B cell (primary cell): ENCODE measurements around the gene BOLA2B. TPM values are rescaled to one million over a fixed set of nuclear protein-coding genes. Genes with fewer than 3 reads are reported as not detected.

Source experiments
- ATAC-seq: fragments of 200-7000 bp; cut with Tn5 transposase; one replicate; pipeline ENCODE4 v1.10.0; 2021; ENCODE audit warnings: low read depth, mild to moderate bottlenecking, moderate number of reproducible peaks, moderate library complexity
- CTCF ChIA-PET: fragments of 350-600 bp; sonication (Branson Sonifier 250); formaldehyde crosslinking; loops from one replicate; lab custom pipeline; 2021; ENCODE audit warnings: antibody characterized with exemption, inconsistent platforms; lab: Charles Lee
- POLR2A ChIA-PET: fragments of 350-600 bp; sonication (Branson Sonifier 250); formaldehyde crosslinking; loops from one replicate; lab custom pipeline; 2021; ENCODE audit warnings: antibody characterized with exemption; lab: Charles Lee
- DNase-seq: peaks from one replicate; pipeline ENCODE4 v3.0.0; 2013
- H2AFZ ChIP-seq: 2 replicates; pipeline ENCODE4 v1.6.1; 2012; ENCODE audit warnings: mild to moderate bottlenecking, low read depth, low read length; ENCODE audit not compliant: insufficient read depth, poor library complexity, severe bottlenecking
- H3K27ac ChIP-seq, 2 donors: 1 replicate in 1 of 2; 2 replicates in 1 of 2; pipeline ENCODE4 v1.5.1; 2012 to 2013; ENCODE audit warnings: low read length in 2 of 2, mild to moderate bottlenecking in 2 of 2, moderate library complexity in 1 of 2
- H3K27me3 ChIP-seq, 4 experiments: fragments of 200-600 bp in 1 of 4; sonication (generic) in 1 of 4; replicated peaks in 1 of 4; 1 replicate in 2 of 4; 2 replicates in 2 of 4; pipeline versions ENCODE4 v1.6.1 to v1.7.0; 2013 to 2016; ENCODE audit warnings: low read length in 3 of 4, mild to moderate bottlenecking in 2 of 4, mixed read lengths in 1 of 4, moderate library complexity in 1 of 4; ENCODE audit not compliant: insufficient read depth in 4 of 4, control insufficient read depth in 3 of 4; ENCODE audit errors: control extremely low read depth in 1 of 4
- H3K36me3 ChIP-seq, 2 experiments: replicated peaks in 1 of 2; 1 replicate in 1 of 2; 2 replicates in 1 of 2; pipeline versions ENCODE4 v1.6.1 to v1.7.1; 2013; ENCODE audit warnings: low read length in 1 of 2; ENCODE audit not compliant: insufficient read depth in 2 of 2, control insufficient read depth in 1 of 2; ENCODE audit errors: control extremely low read depth in 1 of 2, extremely low read depth in 1 of 2
- H3K4me1 ChIP-seq, 2 donors: fragments of 200-600 bp in 1 of 2; sonication (generic) in 1 of 2; 1 replicate in 1 of 2; 2 replicates in 1 of 2; pipeline versions ENCODE4 v1.5.1 to v1.6.1; 2013 to 2017; ENCODE audit warnings: low read length in 2 of 2; ENCODE audit not compliant: control insufficient read depth in 2 of 2, insufficient read depth in 2 of 2
- H3K4me2 ChIP-seq: replicated peaks from 2 replicates; pipeline ENCODE3; 2012; ENCODE audit warnings: mild to moderate bottlenecking, low read depth, low read length; ENCODE audit not compliant: poor library complexity, severe bottlenecking
- H3K4me3 ChIP-seq, 5 experiments: fragments of 200-600 bp in 1 of 5; sonication (generic) in 1 of 5; 1 replicate in 3 of 5; 2 replicates in 2 of 5; pipeline versions ENCODE4 v1.5.1 to v1.7.0; 2011 to 2016; ENCODE audit warnings: low read length in 4 of 5, mild to moderate bottlenecking in 4 of 5, low read depth in 2 of 5, control low read depth in 1 of 5, moderate library complexity in 1 of 5; ENCODE audit not compliant: insufficient read depth in 1 of 5; ENCODE audit errors: control extremely low read depth in 1 of 5, extremely low read depth in 1 of 5
- H3K79me2 ChIP-seq: fragments of 200-600 bp; sonication (generic); one replicate; pipeline ENCODE4 v1.6.0; 2016; ENCODE audit warnings: low read length; ENCODE audit not compliant: control insufficient read depth, insufficient read depth
- H3K9ac ChIP-seq: fragments of 200-600 bp; sonication (generic); 2 replicates; pipeline ENCODE4 v1.6.1; 2017; ENCODE audit warnings: mild to moderate bottlenecking, low read length, moderate library complexity
- H3K9me3 ChIP-seq, 3 donors: one replicate each; pipeline versions ENCODE4 v1.6.1 to v1.7.1; 2013; ENCODE audit warnings: low read length in 2 of 3; ENCODE audit not compliant: control insufficient read depth in 2 of 3, insufficient read depth in 1 of 3; ENCODE audit errors: control extremely low read depth in 1 of 3
- H4K20me1 ChIP-seq: 2 replicates; pipeline ENCODE4 v1.6.0; 2012; ENCODE audit warnings: mild to moderate bottlenecking, low read length; ENCODE audit not compliant: insufficient read depth, control insufficient read depth, poor library complexity, severe bottlenecking
- H3K27ac Mint-ChIP-seq: one replicate; pipeline ENCODE4 v1.8.0; 2021; ENCODE audit warnings: mixed read lengths
- H3K27me3 Mint-ChIP-seq: one replicate; pipeline ENCODE4 v1.8.0; 2021; ENCODE audit warnings: mixed read lengths
- H3K4me1 Mint-ChIP-seq: one replicate; pipeline ENCODE4 v1.8.0; 2021; ENCODE audit warnings: mixed read lengths
- H3K4me3 Mint-ChIP-seq: one replicate; pipeline ENCODE4 v1.8.0; 2021; ENCODE audit warnings: mixed read lengths
- H3K9me3 Mint-ChIP-seq: one replicate; pipeline ENCODE4 v1.8.0; 2022; ENCODE audit warnings: mixed read lengths; ENCODE audit not compliant: insufficient read depth
- EZH2 ChIP-seq: IDR thresholded peaks from 2 replicates; pipeline ENCODE4 v1.6.1; 2012; ENCODE audit warnings: borderline replicate concordance, low read depth, mild to moderate bottlenecking, moderate library complexity, low read length; ENCODE audit not compliant: insufficient read depth, poor library complexity, severe bottlenecking
- WGBS: methylation state at CpG from one replicate; pipeline ENCODE4 v1.1.5; 2013; ENCODE audit warnings: missing lambda C conversion rate; ENCODE audit not compliant: insufficient coverage; 5-methylcytosine and 5-hydroxymethylcytosine counted together
- intact Hi-C: fragments of 100-400 bp; cut with micrococcal nuclease; formaldehyde crosslinking; loops from one replicate; pipeline ENCODE4 v1.10.0; 2022
- polyA plus RNA-seq: library from polyadenylated mRNA; depleted of rRNA; stranded (reverse); fragments of >200 nt; gene quantifications from 2 replicates; pipeline ENCODE4 v1.2.3, GENCODE V29; 2012
- total RNA-seq, 2 donors: library from RNA; stranded (reverse); fragments of 120-200 nt in 1 of 2; gene quantifications; 1 replicate in 1 of 2; 2 replicates in 1 of 2; pipeline versions ENCODE4 v1.2.3 to v1.2.4, GENCODE V29; 2013 to 2022
- TF ChIP-seq, protein P1 (sequence below): fragments of 200-600 bp; IDR thresholded peaks from one replicate; pipeline ENCODE4 v1.8.0; 2022; ENCODE audit warnings: antibody characterized with exemption, mild to moderate bottlenecking

The BOLA2B gene
- total and polyA plus RNA-seq, 2 donors (not counting 1 experiment from before 2014, with no cell fraction given) = 82.5 to 155 TPM

DNA sequence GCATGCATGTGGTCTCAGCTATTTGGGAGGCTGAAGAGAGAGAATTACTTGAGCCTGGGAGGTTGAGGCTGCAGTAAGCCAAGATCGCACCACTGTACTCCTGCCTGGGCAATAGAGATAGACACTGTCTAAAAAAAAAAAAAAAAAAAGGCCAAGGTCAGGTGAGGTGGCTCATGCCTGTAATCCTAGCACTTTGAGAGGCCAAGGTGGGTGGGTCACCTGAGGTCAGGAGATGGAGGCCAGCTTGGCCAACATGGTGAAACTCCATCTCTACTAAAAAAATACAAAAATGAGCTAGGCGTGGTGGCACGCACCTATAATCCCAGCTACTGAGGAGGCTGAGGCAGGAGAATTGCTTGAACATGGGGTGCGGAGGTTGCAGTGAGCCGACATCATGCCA lies 38.3 kb downstream of the BOLA2B start:
- Mint-ChIP-seq H3K4me3 (no peak overlapping the region), H3K9me3 (no peaks in the 10 kb centered on the region), H3K27me3 (no peaks in the 10 kb centered on the region), H3K4me1 (peaks cover 6% of the 10 kb centered on the region), H3K27ac (no peak overlapping the region)
- CTCF ChIA-PET = no interaction called here
- WGBS = 97% methylated on average over 4 of the region's 5 CpGs
- Histone ChIP-seq H2AFZ (no peak overlapping the region), H3K4me1 (no peaks in the 10 kb centered on the region), H3K4me2 (no peak overlapping the region), H3K36me3 (no peaks in the 10 kb centered on the region), H4K20me1 (no peaks in the 10 kb centered on the region), H3K4me3 (no peak overlapping the region), H3K9ac (no peak overlapping the region), H3K9me3 (peaks cover 0 to 3% (median 0%) of the 10 kb centered on the region in 3 donors), H3K79me2 (no peaks in the 10 kb centered on the region), H3K27me3 (no peaks in the 10 kb centered on the region), H3K27ac (no peak overlapping the region)
- TF ChIP-seq EZH2 = no peak
- TF ChIP-seq, protein P1, sequence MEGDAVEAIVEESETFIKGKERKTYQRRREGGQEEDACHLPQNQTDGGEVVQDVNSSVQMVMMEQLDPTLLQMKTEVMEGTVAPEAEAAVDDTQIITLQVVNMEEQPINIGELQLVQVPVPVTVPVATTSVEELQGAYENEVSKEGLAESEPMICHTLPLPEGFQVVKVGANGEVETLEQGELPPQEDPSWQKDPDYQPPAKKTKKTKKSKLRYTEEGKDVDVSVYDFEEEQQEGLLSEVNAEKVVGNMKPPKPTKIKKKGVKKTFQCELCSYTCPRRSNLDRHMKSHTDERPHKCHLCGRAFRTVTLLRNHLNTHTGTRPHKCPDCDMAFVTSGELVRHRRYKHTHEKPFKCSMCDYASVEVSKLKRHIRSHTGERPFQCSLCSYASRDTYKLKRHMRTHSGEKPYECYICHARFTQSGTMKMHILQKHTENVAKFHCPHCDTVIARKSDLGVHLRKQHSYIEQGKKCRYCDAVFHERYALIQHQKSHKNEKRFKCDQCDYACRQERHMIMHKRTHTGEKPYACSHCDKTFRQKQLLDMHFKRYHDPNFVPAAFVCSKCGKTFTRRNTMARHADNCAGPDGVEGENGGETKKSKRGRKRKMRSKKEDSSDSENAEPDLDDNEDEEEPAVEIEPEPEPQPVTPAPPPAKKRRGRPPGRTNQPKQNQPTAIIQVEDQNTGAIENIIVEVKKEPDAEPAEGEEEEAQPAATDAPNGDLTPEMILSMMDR = no peak
- POLR2A ChIA-PET = no interaction called here
- intact Hi-C loops = no loop called here
- DNase-seq (no peak), ATAC-seq (no peak)

DNA sequence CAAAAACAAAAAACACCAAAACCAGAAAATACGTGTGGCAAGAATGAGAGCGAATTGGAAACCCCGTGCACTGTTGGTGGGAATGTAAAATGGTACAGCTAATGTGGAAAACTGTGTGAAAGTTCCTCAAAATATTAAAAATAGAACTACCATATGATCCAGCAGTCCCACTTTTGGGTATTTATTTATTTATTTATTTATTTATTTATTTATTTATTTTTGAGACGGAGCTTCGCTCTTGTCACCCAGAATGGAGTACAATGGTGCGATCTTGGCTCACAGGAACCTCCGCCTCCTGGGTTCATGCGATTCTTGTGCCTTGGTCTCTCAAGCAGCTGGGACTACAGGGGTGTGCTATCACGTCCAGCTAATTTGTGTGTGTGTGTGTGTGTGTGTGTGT lies 40.9 kb downstream of the BOLA2B start:
- no peak overlapping the region for H3K4me2 ChIP-seq
- POLR2A ChIA-PET = interaction anchor here (0.6 kb wide), 1 partner anchor 32 kb away, joined by 8 read pairs; no protein-coding TSS in a partner anchor
- H3K4me1 ChIP-seq = no peaks in the 10 kb centered on the region
- peaks cover 3% of the 10 kb centered on the region for H3K9me3 Mint-ChIP-seq
- intact Hi-C loops = no loop called here
- no peak overlapping the region for H3K27ac ChIP-seq
- no peaks in the 10 kb centered on the region for H3K36me3 ChIP-seq
- H3K27me3 Mint-ChIP-seq = no peaks in the 10 kb centered on the region
- 98% methylated on average over 6 of the region's 9 CpGs for WGBS
- no peaks in the 10 kb centered on the region for H4K20me1 ChIP-seq
- no peak overlapping the region for H3K4me3 Mint-ChIP-seq
- H3K9ac ChIP-seq = no peak overlapping the region
- peaks cover 6% of the 10 kb centered on the region for H3K4me1 Mint-ChIP-seq
- H2AFZ ChIP-seq = no peak overlapping the region
- H3K79me2 ChIP-seq = no peaks in the 10 kb centered on the region
- CTCF ChIA-PET = interaction anchor here (0.7 to 1.7 kb wide), 2 partner anchors 9 to 49 kb away, joined by 3 to 6 read pairs; no protein-coding TSS in a partner anchor
- DNase-seq = no peak
- H3K27me3 ChIP-seq = no peaks in the 10 kb centered on the region
- H3K9me3 ChIP-seq = peaks cover 3 to 15% (median 7%) of the 10 kb centered on the region in 3 donors
- H3K27ac Mint-ChIP-seq = no peak overlapping the region
- H3K4me3 ChIP-seq = no peak overlapping the region
- ATAC-seq = no peak
- TF ChIP-seq EZH2 = no peak
- TF ChIP-seq, protein P1 = no peak
